Calu3 (cell line): ENCODE results near the gene LBHD1. TPM values are rescaled to one million over a fixed set of nuclear protein-coding genes. Genes with fewer than 3 reads are reported as not detected.
A peak's percentile ranks its signal among the peaks of the same experiment; 100 is the strongest.
"Not testable (repeated sequence)": the region's sequence is repeated elsewhere in the genome, so short reads cannot be mapped to it uniquely, and the experiment has no call there.

Experiments
- BruUV-seq: library from RNA; stranded (reverse); fragments of 400-500 nt; replicated peaks from 2 replicates; lab custom pipeline; 2021; lab: Mats Ljungman, UMichigan
- CTCF ChIA-PET: fragments of 300-600 bp; sonication (Branson Sonifier 250); formaldehyde crosslinking; loops from one replicate; lab custom pipeline; 2022; ENCODE audit warnings: antibody characterized with exemption; lab: Charles Lee
- DNase-seq: peaks from one replicate; pipeline ENCODE4 v3.0.0; 2022
- H3K27ac Mint-ChIP-seq: one replicate; pipeline ENCODE4 v1.8.0; 2022; ENCODE audit warnings: mixed read lengths; ENCODE audit not compliant: unreplicated experiment
- H3K27me3 Mint-ChIP-seq: one replicate; pipeline ENCODE4 v1.8.0; 2022; ENCODE audit warnings: mixed read lengths; ENCODE audit not compliant: unreplicated experiment
- H3K36me3 Mint-ChIP-seq: one replicate; pipeline ENCODE4 v1.8.0; 2022; ENCODE audit warnings: mild to moderate bottlenecking, moderate library complexity, mixed read lengths; ENCODE audit not compliant: insufficient read depth, unreplicated experiment
- H3K4me1 Mint-ChIP-seq: one replicate; pipeline ENCODE4 v1.8.0; 2022; ENCODE audit warnings: mild to moderate bottlenecking, low read depth, mixed read lengths; ENCODE audit not compliant: unreplicated experiment
- H3K4me3 Mint-ChIP-seq: one replicate; pipeline ENCODE4 v1.8.0; 2022; ENCODE audit warnings: mild to moderate bottlenecking, low read depth, moderate library complexity, mixed read lengths; ENCODE audit not compliant: unreplicated experiment
- H3K9me3 Mint-ChIP-seq: one replicate; pipeline ENCODE4 v1.8.0; 2022; ENCODE audit warnings: low read depth, mixed read lengths; ENCODE audit not compliant: unreplicated experiment
- CTCF ChIP-seq: fragments of 200-600 bp; IDR thresholded peaks from one replicate; pipeline ENCODE4 v1.8.0; 2022; ENCODE audit warnings: antibody characterized with exemption; ENCODE audit not compliant: unreplicated experiment
- intact Hi-C: fragments of 100-400 bp; cut with micrococcal nuclease; formaldehyde crosslinking; loops from one replicate; pipeline ENCODE4 v1.10.0; 2022; ENCODE audit not compliant: unreplicated experiment
- total RNA-seq: library from RNA; stranded (reverse); gene quantifications from 2 replicates; pipeline ENCODE4 v1.2.3, GENCODE V29; 2022

The LBHD1 gene
- total RNA-seq, 1 experiment from 2014 or later: 16.4 TPM

GRCh38 chr11:62676698-62677097, 4.6 kb upstream of the LBHD1 start:
- Mint-ChIP-seq H3K36me3 (peaks cover 78% of the 10 kb centered on the region), H3K27ac (no peak overlapping the region), H3K9me3 (no peaks in the 10 kb centered on the region), H3K4me1 (peaks cover 24% of the 10 kb centered on the region), H3K27me3 (no peaks in the 10 kb centered on the region), H3K4me3 (peak overlapping the region; percentile 86)
- intact Hi-C loops: no loop called here
- CTCF ChIA-PET: no interaction called here
- BruUV-seq: no TSS peak
- no peak for TF ChIP-seq CTCF
- no peak for DNase-seq

- Mint-ChIP-seq H3K36me3 (peaks cover 84% of the 10 kb centered on the region), H3K4me1 (peaks cover 18% of the 10 kb centered on the region)
- H3K27me3 Mint-ChIP-seq, H3K27ac Mint-ChIP-seq, H3K9me3 Mint-ChIP-seq, BruUV-seq, DNase-seq, H3K4me3 Mint-ChIP-seq, intact Hi-C loops: not testable (repeated sequence)
- CTCF ChIA-PET: interaction anchor here (0.6 to 0.7 kb wide), 3 partner anchors 14 to 132 kb away, joined by 3 to 4 read pairs (median 3); no protein-coding TSS in a partner anchor
These were observed 3.3 kb upstream of the LBHD1 start for GRCh38 chr11:62675415-62675814.

- peak overlapping the region; percentile 99 for H3K4me3 Mint-ChIP-seq
- no peaks in the 10 kb centered on the region for H3K9me3 Mint-ChIP-seq
- no peaks in the 10 kb centered on the region for H3K27me3 Mint-ChIP-seq
- peaks cover 16% of the 10 kb centered on the region for H3K4me1 Mint-ChIP-seq
- no peak overlapping the region for H3K27ac Mint-ChIP-seq
- DNase-seq: no peak
- CTCF ChIA-PET: interaction anchor here (0.5 to 0.6 kb wide), 2 partner anchors 29 to 157 kb away, joined by 3 to 6 read pairs; no protein-coding TSS in a partner anchor
- H3K36me3 Mint-ChIP-seq: peaks cover 86% of the 10 kb centered on the region
- no TSS peak for BruUV-seq
- no peak for TF ChIP-seq CTCF
- intact Hi-C loops: no loop called here
These were observed 1.1 kb upstream of the LBHD1 start for GRCh38 chr11:62673196-62673525.

GRCh38 chr11:62671236-62671607, 845 bp downstream of the LBHD1 start:
- no TSS peak for BruUV-seq
- H3K9me3 Mint-ChIP-seq: no peaks in the 10 kb centered on the region
- intact Hi-C loops: no loop called here

More at GRCh38 chr11:62671236-62671607, 845 bp downstream of the LBHD1 start:
- peaks cover 89% of the 10 kb centered on the region for H3K36me3 Mint-ChIP-seq
- peak overlapping the region; percentile 99 for H3K4me3 Mint-ChIP-seq
- peak overlapping the region; percentile 98 for H3K27ac Mint-ChIP-seq
- peaks cover 9% of the 10 kb centered on the region for H3K4me1 Mint-ChIP-seq
- CTCF ChIA-PET: interaction anchor here (0.6 to 1.8 kb wide), 6 partner anchors 10 to 83 kb away, joined by 3 to 8 read pairs (median 4); partner anchors contain the start of genes MTA2, TTC9C and ZBTB3
- peak; percentile 24 for DNase-seq
- H3K27me3 Mint-ChIP-seq: no peaks in the 10 kb centered on the region
- TF ChIP-seq CTCF: no peak
